NCI-H2171 (cell line): ENCODE data around the gene ANKRD6.
"Not testable (repeated sequence)": the region's sequence is repeated elsewhere in the genome, so short reads cannot be mapped to it uniquely, and the experiment has no call there.

Experiments
- DNase-seq: peaks from one replicate; lab custom pipeline; 2025; lab: John Stamatoyannopoulos, UW

ANKRD6 gene

GRCh38 chr6:89432875-89433251 lies at the start of gene ANKRD6:
ANKRD6 (plus strand) TSS chr6:89433152; CDS start chr6:89566977, 133,825 bp downstream.
- peak; percentile 56 for DNase-seq

- DNase-seq: peak; percentile 16
Observed at GRCh38 chr6:89385156-89385667, 47.7 kb upstream of the ANKRD6 start.

GRCh38 chr6:89385846-89386245 lies 47.1 kb upstream of the ANKRD6 start:
- DNase-seq: no peak

GRCh38 chr6:89386917-89387491 lies 45.9 kb upstream of the ANKRD6 start:
- no peak for DNase-seq

GRCh38 chr6:89387516-89388201 lies 45.3 kb upstream of the ANKRD6 start:
- no peak for DNase-seq

- no peak for DNase-seq
Observed at GRCh38 chr6:89388846-89389245, 44.1 kb upstream of the ANKRD6 start.

- no peak for DNase-seq
Observed at GRCh38 chr6:89392823-89393222, 40.1 kb upstream of the ANKRD6 start.

GRCh38 chr6:89393659-89394058 lies 39.3 kb upstream of the ANKRD6 start:
- DNase-seq: no peak

- DNase-seq: not testable (repeated sequence)
Observed at GRCh38 chr6:89397884-89398283, 35.1 kb upstream of the ANKRD6 start.

GRCh38 chr6:89398762-89399525 lies 34.0 kb upstream of the ANKRD6 start:
- DNase-seq: no peak

GRCh38 chr6:89400050-89400449 lies 32.9 kb upstream of the ANKRD6 start:
- DNase-seq: no peak

GRCh38 chr6:89400912-89401399 lies 32.0 kb upstream of the ANKRD6 start:
- DNase-seq: no peak

GRCh38 chr6:89402776-89403175 lies 30.2 kb upstream of the ANKRD6 start:
- DNase-seq: no peak

- no peak for DNase-seq
Observed at GRCh38 chr6:89404512-89404911, 28.4 kb upstream of the ANKRD6 start.

GRCh38 chr6:89406141-89406540 lies 26.8 kb upstream of the ANKRD6 start:
- no peak for DNase-seq

- DNase-seq: no peak
Observed at GRCh38 chr6:89409461-89410035, 23.4 kb upstream of the ANKRD6 start.

- DNase-seq: no peak
Observed at GRCh38 chr6:89410231-89410761, 22.7 kb upstream of the ANKRD6 start.

GRCh38 chr6:89410788-89411144 lies 22.2 kb upstream of the ANKRD6 start:
- no peak for DNase-seq

- peak; percentile 37 for DNase-seq
Observed at GRCh38 chr6:89411145-89412070, 21.5 kb upstream of the ANKRD6 start.

- DNase-seq: peak; percentile 76
Observed at GRCh38 chr6:89412071-89413005, 20.6 kb upstream of the ANKRD6 start, which contains the start of gene RRAGD. RRAGD (minus strand) TSS chr6:89412273; CDS start chr6:89411993, 280 bp downstream.
